GM23338 (cell line): Measurements from ENCODE around the gene ARMC8.

Source experiments
- CTCF ChIP-seq, 2 experiments: fragments of 200-600 bp in 1 of 2; sonication (generic) in 1 of 2; conservative IDR thresholded peaks; 2 replicates each; pipeline versions ENCODE4 v1.5.1 to v1.6.1; 2016 to 2017; ENCODE audit warnings: antibody characterized with exemption in 2 of 2, low read depth in 2 of 2, mild to moderate bottlenecking in 2 of 2, moderate library complexity in 1 of 2
- EZH2 ChIP-seq: fragments of 200-600 bp; sonication (generic); IDR thresholded peaks from one replicate; pipeline ENCODE4 v1.8.0; 2017; ENCODE audit warnings: antibody characterized with exemption, mild to moderate bottlenecking, low read depth; ENCODE audit not compliant: unreplicated experiment
- JUNB ChIP-seq: IDR thresholded peaks from one replicate; pipeline ENCODE4 v1.6.1; 2016; ENCODE audit warnings: antibody characterized with exemption; ENCODE audit not compliant: unreplicated experiment
- REST ChIP-seq: IDR thresholded peaks from one replicate; pipeline ENCODE4 v1.6.1; 2018; ENCODE audit warnings: antibody characterized with exemption; ENCODE audit not compliant: unreplicated experiment

GRCh38 chr3:138326866-138327595 is 139.9 kb downstream of the ARMC8 start:
- no peak for TF ChIP-seq CTCF (conservative IDR thresholded peaks at IDR 0.05; ENCODE audit: low read depth in 2 of 2)
- TF ChIP-seq JUNB = no peak
- no peak for TF ChIP-seq REST
- no peak for TF ChIP-seq EZH2
